K562 (cell line): Measurements from ENCODE around the gene HSPB1. TPM values are rescaled to one million over a fixed set of nuclear protein-coding genes. Genes with fewer than 3 reads are reported as not detected.
A peak's percentile ranks its signal among the peaks of the same experiment; 100 is the strongest.

Source experiments
- ARID2 ChIP-seq: fragments of 450-650 bp; IDR thresholded peaks from 2 replicates; pipeline ENCODE4 v1.6.1; 2017; ENCODE audit warnings: antibody characterized with exemption, mild to moderate bottlenecking
- CBX1 ChIP-seq: sonication (generic); IDR thresholded peaks from 2 replicates; pipeline ENCODE4 v1.6.1; 2016; ENCODE audit warnings: antibody characterized with exemption, low read depth, mild to moderate bottlenecking
- CTCF ChIP-seq, 3 experiments: IDR thresholded peaks in 2 of 3; conservative IDR thresholded peaks in 1 of 3; 2 replicates each; pipeline ENCODE4 v1.5.1; 2011 to 2012; ENCODE audit warnings: low read length in 3 of 3, mild to moderate bottlenecking in 3 of 3, control low read depth in 2 of 3, improper control_type of control experiment in 1 of 3, inconsistent platforms in 1 of 3, low read depth in 1 of 3, mixed read lengths in 1 of 3, moderate library complexity in 1 of 3; ENCODE audit not compliant: insufficient read depth in 2 of 3
- FOXK1 ChIP-seq: sonication (generic); formaldehyde crosslinking; IDR thresholded peaks from 2 replicates; pipeline ENCODE4 v1.8.0; 2022; ENCODE audit warnings: missing genetic modification reagents, mild to moderate bottlenecking, borderline replicate concordance
- LEF1 ChIP-seq: fragments of 450-650 bp; IDR thresholded peaks from 2 replicates; pipeline ENCODE4 v1.6.1; 2016; ENCODE audit warnings: mild to moderate bottlenecking
- MXI1 ChIP-seq: IDR thresholded peaks from 2 replicates; pipeline ENCODE4 v1.6.1; 2011; ENCODE audit warnings: low read depth, mild to moderate bottlenecking, improper control_type of control experiment, low read length
- NR2F6 ChIP-seq: fragments of 450-650 bp; formaldehyde crosslinking; IDR thresholded peaks from 2 replicates; pipeline ENCODE4 v1.4.0; 2020; ENCODE audit warnings: mild to moderate bottlenecking
- PBX2 ChIP-seq, 2 experiments: IDR thresholded peaks in 1 of 2; conservative IDR thresholded peaks in 1 of 2; 2 replicates each; pipeline ENCODE4 v1.6.1; 2016; ENCODE audit warnings: low read depth in 2 of 2, mild to moderate bottlenecking in 1 of 2, missing compliant biosample characterization in 1 of 2, missing genetic modification characterization in 1 of 2, moderate library complexity in 1 of 2
- POLR3A ChIP-seq: IDR thresholded peaks from 2 replicates; pipeline ENCODE4 v1.6.1; 2011; ENCODE audit warnings: borderline replicate concordance, mild to moderate bottlenecking, moderate library complexity; ENCODE audit not compliant: insufficient read length, insufficient read depth; ENCODE audit errors: extremely low read depth
- RAD51 ChIP-seq: fragments of 450-650 bp; IDR thresholded peaks from 2 replicates; pipeline ENCODE4 v1.7.1; 2016; ENCODE audit warnings: low read depth, mild to moderate bottlenecking, borderline replicate concordance
- SIN3B ChIP-seq: fragments of 450-650 bp; IDR thresholded peaks from 2 replicates; pipeline ENCODE4 v1.6.1; 2017; ENCODE audit warnings: low read depth, mild to moderate bottlenecking, moderate library complexity
- SRSF1 ChIP-seq: fragments of 200-400 bp; formaldehyde crosslinking; IDR thresholded peaks from 2 replicates; pipeline ENCODE4 v1.6.1; 2017; ENCODE audit warnings: mild to moderate bottlenecking, low read depth, low read length, moderate library complexity
- TAF7 ChIP-seq: fragments of 450-650 bp; IDR thresholded peaks from 2 replicates; pipeline ENCODE4 v1.6.1; 2016; ENCODE audit warnings: missing genetic modification characterization, missing compliant biosample characterization
- TCFL5 ChIP-seq: fragments of 250-450 bp; sonication (Bioruptor Pico); conservative IDR thresholded peaks from 2 replicates; pipeline ENCODE4 v1.6.1; 2021; ENCODE audit warnings: mild to moderate bottlenecking, moderate library complexity, matching md5 sums
- XRCC5 ChIP-seq: fragments of 200-400 bp; formaldehyde crosslinking; IDR thresholded peaks from 2 replicates; pipeline ENCODE4 v1.6.1; 2017; ENCODE audit warnings: low read depth, mild to moderate bottlenecking, low read length
- ZC3H4 ChIP-seq: sonication (generic); formaldehyde crosslinking; IDR thresholded peaks from 2 replicates; pipeline ENCODE4 v1.9.0; 2021; ENCODE audit warnings: missing genetic modification reagents, borderline replicate concordance
- ZNF263 ChIP-seq: sonication (generic); formaldehyde crosslinking; IDR thresholded peaks from 2 replicates; pipeline ENCODE4 v1.8.0; 2022; ENCODE audit warnings: mild to moderate bottlenecking, missing genetic modification reagents, borderline replicate concordance
- ZNF551 ChIP-seq: fragments of 250-450 bp; sonication (Bioruptor Pico); IDR thresholded peaks from 2 replicates; pipeline ENCODE4 v1.5.0; 2021; ENCODE audit warnings: mild to moderate bottlenecking, moderate library complexity
- ZNF592 ChIP-seq: fragments of 450-650 bp; IDR thresholded peaks from 2 replicates; pipeline ENCODE4 v1.6.1; 2017; ENCODE audit warnings: antibody characterized with exemption, mild to moderate bottlenecking
- polyA plus RNA-seq, 8 experiments: library from polyadenylated mRNA; depleted of rRNA in 4 of 8; stranded (reverse) in 5 of 8; unstranded in 3 of 8; fragments of >200 nt; fragmentation: Nextera tagmentation in 2 of 8; fragmentation: Illumina TruSeq in 1 of 8; extraction: Ambion mirVana in 2 of 8; extraction: Trizol in 1 of 8; gene quantifications; 2 replicates each; pipeline versions ENCODE4 v1.2.1 to v1.2.3, GENCODE V29; 2011 to 2014; ENCODE audit warnings: inconsistent platforms in 1 of 8, missing spikeins in 1 of 8
- total RNA-seq, 7 experiments: library from RNA; depleted of rRNA in 6 of 7; stranded (reverse); fragments of >200 nt in 6 of 7; fragmentation: Illumina TruSeq in 2 of 7; extraction: Trizol in 2 of 7; gene quantifications; 2 replicates each; pipeline versions ENCODE4 v1.2.1 to v1.2.3, GENCODE V29; 2011 to 2021; ENCODE audit warnings: low replicate concordance in 1 of 7

HSPB1 gene
- total and polyA plus RNA-seq, 9 of the 15 experiments (the other 6 are each of a cell fraction or from before 2014, with no cell fraction given) = 27.1 to 522 (median 138) TPM

DNA sequence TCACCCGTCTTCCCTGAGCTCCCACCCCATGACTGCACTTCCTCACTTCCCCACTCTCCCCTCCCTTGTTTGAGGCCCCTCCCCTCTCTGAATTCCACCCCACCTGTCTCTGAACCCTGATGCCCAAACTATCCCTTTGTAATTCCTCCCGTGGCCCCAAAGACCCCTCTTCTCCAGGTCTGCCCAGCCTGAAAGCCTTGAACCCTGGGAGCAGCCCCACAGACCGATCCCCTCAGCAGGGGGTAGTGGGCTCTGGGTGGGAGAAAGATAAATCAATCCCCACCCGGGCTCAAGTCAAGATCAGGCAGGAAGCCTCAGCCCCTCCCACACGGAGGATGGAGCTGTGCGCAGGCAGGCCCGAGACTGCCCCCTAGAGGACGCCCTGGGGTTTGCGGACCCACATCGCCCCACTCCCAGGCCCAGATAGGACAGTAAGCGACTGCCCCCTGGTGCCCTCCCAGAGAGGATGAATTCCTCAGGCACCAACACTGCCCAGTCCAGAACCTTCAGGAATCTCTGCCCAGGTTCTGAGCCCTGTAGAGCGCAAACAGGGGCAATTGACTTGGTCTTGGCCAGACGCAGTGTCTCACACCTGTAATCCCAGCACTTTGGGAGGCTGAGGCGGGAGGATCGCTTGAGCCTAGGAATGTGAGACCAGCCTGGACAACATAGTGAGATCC lies 11.7 kb downstream of the HSPB1 start (continued):
- TF ChIP-seq ZNF592 (peak; percentile 68), XRCC5 (peak; percentile 99), FOXK1 (CRISPR knock-in tag) (peak; percentile 79; the same call in 1 of the 2 replicates), MXI1 (peak; percentile 57; the same call in 1 of the 2 replicates), ZNF263 (CRISPR knock-in tag) (peak; percentile 77; the same call in 1 of the 2 replicates), TAF7 (tag) (0 out of 2 replicates have a peak, but pooled peaks have one; percentile 29), ARID2 (peak; percentile 100), LEF1 (no peak), SRSF1 (no peak), ZC3H4 (CRISPR knock-in tag) (no peak), POLR3A (no peak), NR2F6 (CRISPR knock-in tag) (no peak), CBX1 (no peak; the same call in 1 of the 2 replicates), RAD51 (no peak), CTCF (IDR thresholded peaks at IDR 0.05 in 2 of 3, conservative IDR thresholded peaks at IDR 0.05 in 1 of 3; ENCODE audit: insufficient read depth in 2 of 3, low read depth in 1 of 3, low read length in 3 of 3) (peak; percentile 100), PBX2 (CRISPR knock-in tag; IDR thresholded peaks at IDR 0.05; ENCODE audit: low read depth) (no peak), PBX2 (tag; conservative IDR thresholded peaks at IDR 0.05; ENCODE audit: low read depth) (peak; percentile 83), ZNF551 (CRISPR knock-in tag) (no peak), TCFL5 (CRISPR knock-in tag) (no peak), SIN3B (0 out of 2 replicates have a peak, but pooled peaks have one; percentile 24)
